Activated CD8-positive, alpha-beta T cell treated with anti-CD3 and anti-CD28 coated beads for 36 hours (primary cell): ENCODE data around the gene SGK1. TPM values are rescaled to one million over a fixed set of nuclear protein-coding genes. Genes with fewer than 3 reads are reported as not detected.

Source experiments
- ATAC-seq: fragments of 200-7000 bp; cut with Tn5 transposase; one replicate; pipeline ENCODE4 v1.10.0; 2021; ENCODE audit warnings: mild to moderate bottlenecking, moderate library complexity
- CTCF ChIA-PET: fragments of 350-600 bp; sonication (Branson Sonifier 250); formaldehyde crosslinking; loops from one replicate; lab custom pipeline; 2021; ENCODE audit warnings: antibody characterized with exemption; lab: Charles Lee
- POLR2A ChIA-PET: fragments of 350-600 bp; sonication (Branson Sonifier 250); formaldehyde crosslinking; loops from one replicate; lab custom pipeline; 2021; ENCODE audit warnings: antibody characterized with exemption; lab: Charles Lee
- DNase-seq: peaks from one replicate; pipeline ENCODE4 v3.0.0-alpha.2; 2020
- H3K27ac Mint-ChIP-seq: one replicate; pipeline ENCODE4 v1.8.0; 2021; ENCODE audit warnings: mild to moderate bottlenecking, mixed read lengths
- H3K27me3 Mint-ChIP-seq: one replicate; pipeline ENCODE4 v1.8.0; 2021; ENCODE audit warnings: mixed read lengths
- H3K36me3 Mint-ChIP-seq: one replicate; pipeline ENCODE4 v1.8.0; 2021; ENCODE audit warnings: low read depth, mixed read lengths
- H3K4me1 Mint-ChIP-seq: one replicate; pipeline ENCODE4 v1.8.0; 2021; ENCODE audit warnings: low read depth, mixed read lengths
- H3K4me3 Mint-ChIP-seq: one replicate; pipeline ENCODE4 v1.8.0; 2021; ENCODE audit warnings: mild to moderate bottlenecking, moderate library complexity, mixed read lengths
- H3K9me3 Mint-ChIP-seq: one replicate; pipeline ENCODE4 v1.8.0; 2021; ENCODE audit warnings: mixed read lengths
- CTCF ChIP-seq: fragments of 200-600 bp; IDR thresholded peaks from one replicate; pipeline ENCODE4 v1.8.0; 2022; ENCODE audit warnings: antibody characterized with exemption, mild to moderate bottlenecking
- intact Hi-C: fragments of 100-400 bp; cut with micrococcal nuclease; formaldehyde crosslinking; loops from one replicate; pipeline ENCODE4 v1.10.0; 2022
- total RNA-seq, 2 experiments: library from RNA; stranded (reverse); gene quantifications; one replicate each; pipeline ENCODE4 v1.2.3, GENCODE V29; 2021

The SGK1 gene
- total RNA-seq, 2 experiments from 2014 or later: 46.4 to 53.4 TPM

- CTCF ChIA-PET: interaction anchor here (0.6 to 1.5 kb wide), 2 partner anchors 318 to 337 kb away, joined by 3 to 4 read pairs; no protein-coding TSS in a partner anchor
- DNase-seq: no peak
- no peak for ATAC-seq
- Mint-ChIP-seq H3K36me3 (no peaks in the 10 kb centered on the region), H3K27ac (no peak overlapping the region), H3K4me3 (no peak overlapping the region), H3K27me3 (no peaks in the 10 kb centered on the region), H3K4me1 (peaks cover 27% of the 10 kb centered on the region), H3K9me3 (no peaks in the 10 kb centered on the region)
- POLR2A ChIA-PET: no interaction called here
- no peak for TF ChIP-seq CTCF
- intact Hi-C loops: no loop called here
Measured at GRCh38 chr6:134303891-134304290, 14.0 kb downstream of the SGK1 start.

GRCh38 chr6:134299236-134299635, 18.7 kb downstream of the SGK1 start:
- POLR2A ChIA-PET: interaction anchor here (0.7 kb wide), 1 partner anchor 10 kb away, joined by 3 read pairs; no protein-coding TSS in a partner anchor
- Mint-ChIP-seq H3K27me3 (no peaks in the 10 kb centered on the region), H3K9me3 (no peaks in the 10 kb centered on the region), H3K27ac (no peak overlapping the region), H3K4me1 (peaks cover 21% of the 10 kb centered on the region), H3K4me3 (no peak overlapping the region), H3K36me3 (no peaks in the 10 kb centered on the region)
- TF ChIP-seq CTCF: no peak
- DNase-seq (no peak), ATAC-seq (no peak)
- CTCF ChIA-PET: interaction anchor here (1.0 kb wide), 1 partner anchor 9 kb away, joined by 3 read pairs; no protein-coding TSS in a partner anchor
- intact Hi-C loops: no loop called here

- ChIA-PET POLR2A (interaction anchor here (1.0 kb wide), 1 partner anchor 159 kb away, joined by 3 read pairs; no protein-coding TSS in a partner anchor), CTCF (interaction anchor here (0.7 kb wide), 1 partner anchor 18 kb away, joined by 4 read pairs; no protein-coding TSS in a partner anchor)
- DNase-seq: no peak
- intact Hi-C loops: no loop called here
- Mint-ChIP-seq H3K9me3 (no peaks in the 10 kb centered on the region), H3K4me1 (peaks cover 14% of the 10 kb centered on the region), H3K4me3 (no peak overlapping the region), H3K27me3 (no peaks in the 10 kb centered on the region), H3K36me3 (no peaks in the 10 kb centered on the region), H3K27ac (no peak overlapping the region)
- no peak for TF ChIP-seq CTCF
- no peak for ATAC-seq
Measured at GRCh38 chr6:134296762-134297161, 21.1 kb downstream of the SGK1 start.

- POLR2A ChIA-PET: no interaction called here
- Mint-ChIP-seq H3K9me3 (no peaks in the 10 kb centered on the region), H3K27me3 (no peaks in the 10 kb centered on the region), H3K4me3 (no peak overlapping the region), H3K4me1 (peaks cover 11% of the 10 kb centered on the region), H3K36me3 (no peaks in the 10 kb centered on the region), H3K27ac (no peak overlapping the region)
- CTCF ChIA-PET: no interaction called here
- DNase-seq (no peak), ATAC-seq (no peak)
- TF ChIP-seq CTCF: no peak
- intact Hi-C loops: no loop called here
Measured at GRCh38 chr6:134295953-134296553, 21.9 kb downstream of the SGK1 start.

DNA sequence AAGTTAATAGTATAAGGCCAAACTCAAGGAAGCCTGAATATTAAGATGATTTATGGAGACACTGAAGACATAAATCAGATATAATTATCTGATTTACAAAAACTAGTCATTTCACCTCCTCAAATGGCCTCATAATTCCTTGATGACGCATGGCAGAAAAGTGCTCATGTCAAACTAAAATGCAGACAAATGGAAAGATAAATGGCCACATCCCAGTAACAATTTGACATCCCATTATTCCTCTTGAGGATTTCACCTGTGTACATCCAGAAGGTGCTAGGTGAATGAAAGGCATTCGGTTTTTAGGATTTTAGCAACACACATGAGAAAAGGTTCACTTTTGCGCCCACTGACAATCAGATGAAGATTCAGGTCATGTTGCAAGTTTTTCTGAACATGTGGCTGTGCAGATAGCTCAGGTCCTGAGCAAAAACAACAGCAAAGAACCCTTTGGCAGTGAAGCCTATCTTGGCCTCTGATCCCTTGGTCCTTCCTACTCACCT, 24.2 kb downstream of the SGK1 start:
- H3K4me1 Mint-ChIP-seq: peaks cover 11% of the 10 kb centered on the region
- H3K27me3 Mint-ChIP-seq: no peaks in the 10 kb centered on the region
- ChIA-PET POLR2A (no interaction called here), CTCF (interaction anchor here (1.4 kb wide), 1 partner anchor 347 kb away, joined by 4 read pairs; no protein-coding TSS in a partner anchor)
- H3K27ac Mint-ChIP-seq: no peak overlapping the region
- no peaks in the 10 kb centered on the region for H3K9me3 Mint-ChIP-seq
- H3K4me3 Mint-ChIP-seq: no peak overlapping the region
- no peak for TF ChIP-seq CTCF
- no peak for ATAC-seq
- no peak for DNase-seq
- intact Hi-C loops: no loop called here
- H3K36me3 Mint-ChIP-seq: no peaks in the 10 kb centered on the region
